Neural crest cell (in vitro differentiated cells): Measurements from ENCODE around the gene EDA. TPM values are rescaled to one million over a fixed set of nuclear protein-coding genes. Genes with fewer than 3 reads are reported as not detected.

Experiments used
- DNase-seq: peaks from one replicate; pipeline ENCODE4 v3.0.0; 2021; ENCODE audit warnings: low read depth, mixed read lengths, low spot score
- H3K27ac Mint-ChIP-seq: one replicate; pipeline ENCODE4 v1.8.0; 2021; ENCODE audit warnings: mild to moderate bottlenecking, mixed read lengths; ENCODE audit not compliant: unreplicated experiment
- H3K27me3 Mint-ChIP-seq: 2 replicates; pipeline ENCODE4 v1.8.0; 2021; ENCODE audit warnings: low read depth, mild to moderate bottlenecking, mixed read lengths
- H3K36me3 Mint-ChIP-seq: 2 replicates; pipeline ENCODE4 v1.8.0; 2021; ENCODE audit warnings: low read depth, mild to moderate bottlenecking, mixed read lengths
- H3K4me1 Mint-ChIP-seq: 2 replicates; pipeline ENCODE4 v1.8.0; 2021; ENCODE audit warnings: mixed read lengths
- H3K4me3 Mint-ChIP-seq: one replicate; pipeline ENCODE4 v1.8.0; 2021; ENCODE audit warnings: mild to moderate bottlenecking, mixed read lengths
- H3K9me3 Mint-ChIP-seq: 2 replicates; pipeline ENCODE4 v1.8.0; 2021; ENCODE audit warnings: mixed read lengths
- total RNA-seq: library from RNA; stranded (reverse); gene quantifications from 2 replicates; pipeline ENCODE4 v1.2.1, GENCODE V29; 2021
- TF ChIP-seq, protein P1 (sequence below): fragments of 200-600 bp; sonication (generic); conservative IDR thresholded peaks from 2 replicates; pipeline ENCODE4 v1.5.0; 2021; ENCODE audit warnings: antibody characterized with exemption, mild to moderate bottlenecking

The EDA gene
- total RNA-seq, 1 donor from 2014 or later: 2.5 TPM

DNA sequence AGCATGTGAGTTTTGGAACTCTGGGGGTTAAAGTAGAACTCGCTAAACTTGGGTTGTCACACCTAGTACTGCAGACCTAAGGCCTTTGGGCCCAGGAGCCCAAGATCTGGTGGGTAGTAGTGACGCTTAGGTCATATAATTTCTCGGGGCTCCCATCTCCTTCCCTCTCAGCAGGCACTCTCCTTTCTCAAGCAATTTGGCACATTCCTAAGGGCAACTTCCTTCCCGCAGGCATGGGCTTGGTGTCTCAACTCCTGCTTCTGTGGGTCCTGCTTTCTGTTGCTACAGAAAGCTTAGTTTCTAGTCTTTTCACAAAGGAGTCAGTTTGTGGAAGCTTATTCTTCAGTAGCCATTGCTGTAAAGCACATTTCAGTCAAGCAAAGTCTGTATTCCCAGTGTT is 10.4 kb upstream of the EDA start:
- Mint-ChIP-seq H3K9me3 (no peaks in the 10 kb centered on the region), H3K4me3 (no peak overlapping the region), H3K27me3 (no peaks in the 10 kb centered on the region), H3K27ac (no peak overlapping the region), H3K4me1 (peaks cover 11% of the 10 kb centered on the region), H3K36me3 (no peaks in the 10 kb centered on the region)
- TF ChIP-seq, protein P1, sequence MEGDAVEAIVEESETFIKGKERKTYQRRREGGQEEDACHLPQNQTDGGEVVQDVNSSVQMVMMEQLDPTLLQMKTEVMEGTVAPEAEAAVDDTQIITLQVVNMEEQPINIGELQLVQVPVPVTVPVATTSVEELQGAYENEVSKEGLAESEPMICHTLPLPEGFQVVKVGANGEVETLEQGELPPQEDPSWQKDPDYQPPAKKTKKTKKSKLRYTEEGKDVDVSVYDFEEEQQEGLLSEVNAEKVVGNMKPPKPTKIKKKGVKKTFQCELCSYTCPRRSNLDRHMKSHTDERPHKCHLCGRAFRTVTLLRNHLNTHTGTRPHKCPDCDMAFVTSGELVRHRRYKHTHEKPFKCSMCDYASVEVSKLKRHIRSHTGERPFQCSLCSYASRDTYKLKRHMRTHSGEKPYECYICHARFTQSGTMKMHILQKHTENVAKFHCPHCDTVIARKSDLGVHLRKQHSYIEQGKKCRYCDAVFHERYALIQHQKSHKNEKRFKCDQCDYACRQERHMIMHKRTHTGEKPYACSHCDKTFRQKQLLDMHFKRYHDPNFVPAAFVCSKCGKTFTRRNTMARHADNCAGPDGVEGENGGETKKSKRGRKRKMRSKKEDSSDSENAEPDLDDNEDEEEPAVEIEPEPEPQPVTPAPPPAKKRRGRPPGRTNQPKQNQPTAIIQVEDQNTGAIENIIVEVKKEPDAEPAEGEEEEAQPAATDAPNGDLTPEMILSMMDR: no peak
- DNase-seq: no peak

DNA sequence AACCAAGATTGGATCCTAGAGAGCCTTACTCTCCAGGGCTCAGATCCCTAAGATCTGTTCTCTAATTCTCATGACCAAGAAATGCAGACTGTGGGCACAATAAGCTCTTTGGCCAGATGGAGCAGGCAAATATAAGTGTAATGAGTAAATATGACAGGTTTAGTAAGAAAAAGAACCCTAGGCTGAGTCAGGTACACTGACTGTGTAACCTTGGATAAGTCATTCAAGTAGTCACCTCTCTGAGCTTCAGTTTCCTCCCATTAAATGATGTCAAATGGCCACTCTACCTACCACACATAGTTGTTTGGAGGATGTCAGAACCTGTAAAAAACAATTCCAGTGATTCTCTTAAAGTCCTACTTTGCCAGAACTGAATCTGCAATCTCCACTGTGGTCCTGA is 8.3 kb upstream of the EDA start:
- Mint-ChIP-seq H3K9me3 (no peaks in the 10 kb centered on the region), H3K27me3 (no peaks in the 10 kb centered on the region), H3K4me3 (no peak overlapping the region), H3K27ac (no peak overlapping the region), H3K4me1 (peaks cover 11% of the 10 kb centered on the region), H3K36me3 (no peaks in the 10 kb centered on the region)
- TF ChIP-seq, protein P1: no peak
- DNase-seq: no peak

DNA sequence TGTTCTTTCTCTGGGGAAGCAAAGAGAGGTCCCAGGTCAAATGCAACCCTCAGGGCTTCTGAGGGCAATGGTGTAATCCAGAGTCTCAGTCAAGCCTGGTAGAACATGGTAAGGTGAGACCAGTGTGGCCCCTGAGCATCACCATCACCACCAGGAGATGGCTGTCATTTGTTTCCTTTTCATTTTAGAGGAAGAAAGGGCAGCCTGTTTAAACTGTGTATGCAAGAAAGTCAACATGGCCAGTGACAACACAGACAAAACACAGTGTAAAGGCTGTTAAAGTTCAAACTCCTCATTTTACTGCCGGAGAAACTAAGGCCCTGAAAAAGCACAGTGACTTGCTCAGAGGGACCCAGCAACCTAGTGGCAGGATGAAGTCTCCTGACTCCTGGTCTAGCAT is 2.0 kb upstream of the EDA start:
- Mint-ChIP-seq H3K4me3 (no peak overlapping the region), H3K36me3 (no peaks in the 10 kb centered on the region), H3K27me3 (peaks cover 19% of the 10 kb centered on the region), H3K9me3 (peaks cover 3% of the 10 kb centered on the region), H3K4me1 (peaks cover 16% of the 10 kb centered on the region), H3K27ac (no peak overlapping the region)
- no peak for DNase-seq
- TF ChIP-seq, protein P1: no peak

DNA sequence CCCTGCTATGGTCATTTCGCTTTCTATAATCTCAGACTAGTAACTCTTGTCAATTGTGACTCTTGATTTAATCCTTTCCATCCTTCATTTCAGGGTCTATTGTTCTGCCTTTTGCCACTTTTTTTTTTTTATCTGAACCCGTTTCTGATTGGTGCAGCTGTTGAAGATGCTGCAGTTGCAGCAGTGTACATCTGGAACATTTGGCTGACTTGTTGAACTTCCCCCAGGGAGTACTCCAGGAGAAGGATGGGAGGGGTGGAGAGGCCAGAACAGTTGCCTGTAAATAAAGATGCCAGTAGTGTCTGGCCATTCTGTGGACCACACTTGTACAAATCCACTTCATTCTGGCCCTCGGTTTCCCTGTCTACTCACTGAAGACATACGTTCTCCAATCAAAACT is 1.0 kb upstream of the EDA start:
- no peak for DNase-seq
- no peak overlapping the region for H3K27ac Mint-ChIP-seq
- peaks cover 19% of the 10 kb centered on the region for H3K27me3 Mint-ChIP-seq
- H3K4me1 Mint-ChIP-seq: peaks cover 16% of the 10 kb centered on the region
- TF ChIP-seq, protein P1: no peak
- H3K4me3 Mint-ChIP-seq: peak overlapping the region; percentile 82
- peaks cover 3% of the 10 kb centered on the region for H3K9me3 Mint-ChIP-seq
- H3K36me3 Mint-ChIP-seq: no peaks in the 10 kb centered on the region

DNA sequence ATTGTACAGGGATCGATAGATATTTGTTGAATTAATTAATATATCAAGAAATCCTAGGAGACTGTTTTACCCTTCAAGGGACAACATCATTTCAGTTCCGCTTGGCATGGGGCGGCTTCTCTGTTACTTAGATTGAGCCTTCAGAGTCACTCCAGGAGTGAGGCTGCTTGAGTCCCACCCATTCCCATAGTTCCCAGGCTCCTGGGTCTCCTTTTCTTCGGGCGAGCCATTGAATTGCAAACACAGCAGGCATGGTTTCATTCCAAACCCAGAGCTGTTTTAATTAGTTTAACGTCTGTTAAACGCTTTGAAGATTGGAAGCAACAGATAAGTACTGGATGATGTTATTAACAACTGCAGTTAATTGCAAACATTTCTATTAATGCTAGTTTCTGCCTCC is 571 bp upstream of the EDA start:
- Mint-ChIP-seq H3K27ac (no peak overlapping the region), H3K4me1 (peaks cover 16% of the 10 kb centered on the region), H3K27me3 (peaks cover 19% of the 10 kb centered on the region), H3K36me3 (no peaks in the 10 kb centered on the region), H3K4me3 (peak overlapping the region; percentile 82), H3K9me3 (peaks cover 3% of the 10 kb centered on the region)
- TF ChIP-seq, protein P1: no peak
- no peak for DNase-seq
